ENCODE data around the gene MYO16.
"Not testable (repeated sequence)": the region's sequence is repeated elsewhere in the genome, so short reads cannot be mapped to it uniquely, and the experiment has no call there.

MYO16 gene

DNA sequence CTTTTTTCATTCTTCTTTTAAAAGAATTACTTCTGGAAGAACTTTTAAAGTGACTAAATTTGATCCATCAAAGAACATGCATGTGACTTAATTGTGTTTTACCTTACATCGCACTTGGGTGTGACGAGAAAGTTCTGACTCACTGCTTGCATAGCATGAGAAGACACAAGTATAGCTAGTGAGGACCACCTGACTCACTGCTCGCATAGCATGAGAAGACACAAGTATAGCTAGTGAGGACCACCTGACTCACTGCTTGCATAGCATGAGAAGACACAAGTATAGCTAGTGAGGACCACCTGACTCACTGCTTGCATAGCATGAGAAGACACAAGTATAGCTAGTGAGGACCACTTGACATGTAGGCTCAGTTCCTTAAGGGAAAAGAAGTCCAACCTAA lies 362.0 kb downstream of the MYO16 start:
- DNase-seq, result not testable (repeated sequence)

DNA sequence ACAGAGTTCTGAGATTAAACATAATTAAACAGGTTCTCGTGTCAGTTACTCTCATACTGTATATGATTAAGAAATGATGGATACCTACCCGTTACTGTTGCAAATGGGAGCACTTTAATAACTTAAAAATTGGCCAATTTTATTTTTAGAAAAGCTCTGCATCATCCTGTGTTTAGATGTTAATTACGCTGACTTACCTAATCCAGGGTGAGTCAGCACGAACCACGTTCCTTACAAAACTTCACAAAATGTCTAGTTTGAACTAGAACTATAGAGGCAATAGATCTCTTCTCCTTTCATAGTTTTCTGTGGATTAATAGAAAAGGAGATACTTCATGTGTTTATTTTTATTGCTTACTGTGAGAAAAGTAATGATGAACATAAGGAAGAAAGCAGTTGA lies 363.9 kb downstream of the MYO16 start:
- peak; percentile 63 for DNase-seq

GRCh38 chr13:108996430-108996829 lies 367.0 kb downstream of the MYO16 start:
- no peak for DNase-seq

GRCh38 chr13:109000207-109000606 lies 370.8 kb downstream of the MYO16 start:
- DNase-seq, result no peak

DNA sequence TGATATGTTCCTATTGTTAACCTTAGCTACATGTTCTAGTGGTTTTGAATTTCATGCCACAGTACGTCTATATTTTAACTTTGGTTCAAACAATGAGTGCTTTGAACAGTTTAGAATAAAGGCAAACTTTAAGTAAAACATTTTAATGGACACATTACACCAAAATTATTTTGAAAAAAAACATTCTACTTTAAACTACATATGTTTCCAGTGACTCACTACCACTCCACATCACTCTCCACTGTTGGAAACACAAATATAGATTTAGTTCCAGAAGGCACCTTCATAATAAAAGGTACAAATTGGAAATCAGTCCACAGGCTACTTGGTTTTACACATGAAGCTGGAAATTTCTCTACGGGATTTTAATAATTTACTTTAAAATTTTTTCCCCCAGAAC lies 373.5 kb downstream of the MYO16 start:
- no peak for DNase-seq

GRCh38 chr13:109007946-109008345 lies 378.5 kb downstream of the MYO16 start:
- no peak for DNase-seq

GRCh38 chr13:109009756-109010155 lies 380.3 kb downstream of the MYO16 start:
- DNase-seq, result no peak

DNA sequence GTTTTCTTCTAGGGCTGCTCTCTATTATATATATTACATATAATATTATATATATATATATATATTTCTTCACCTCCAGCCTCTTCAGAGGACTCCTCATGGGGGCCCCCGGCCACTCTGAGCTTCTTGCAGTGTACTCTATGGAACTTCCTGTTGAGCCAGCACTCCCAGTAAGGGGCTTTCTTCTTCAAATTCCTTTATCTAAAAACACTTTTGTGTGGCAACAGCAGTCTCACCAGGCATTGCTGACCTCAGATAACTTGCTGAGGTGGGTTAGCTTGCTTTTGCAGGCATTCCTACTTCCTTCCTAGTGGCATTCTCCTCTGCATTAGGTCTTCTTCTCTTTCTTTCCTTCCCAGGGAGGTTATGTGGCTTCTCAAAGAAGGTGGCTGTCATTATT lies 381.5 kb downstream of the MYO16 start:
- DNase-seq, result no peak

GRCh38 chr13:109012115-109012514 lies 382.7 kb downstream of the MYO16 start:
- no peak for DNase-seq

DNA sequence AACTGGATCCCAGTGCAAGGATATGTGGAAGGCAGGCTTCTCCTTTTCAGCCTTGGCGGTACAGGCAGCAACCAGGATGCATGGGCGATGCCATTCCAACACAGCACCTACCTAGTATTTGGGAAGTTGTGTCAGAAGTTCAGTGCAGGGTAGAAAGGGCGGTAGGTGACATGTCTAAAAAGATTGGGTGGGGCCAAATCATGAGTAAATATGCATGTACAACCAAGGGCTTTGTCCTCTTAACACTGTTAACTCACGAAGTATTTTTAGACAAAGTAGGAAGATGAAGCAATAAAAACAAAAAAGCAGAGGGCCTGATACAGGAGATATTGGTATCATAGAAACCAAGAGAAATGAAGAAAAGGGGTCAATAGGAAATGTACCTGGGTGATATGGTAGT lies 392.1 kb downstream of the MYO16 start:
- DNase-seq, result no peak

- DNase-seq, result no peak
Observed at GRCh38 chr13:109024611-109025010, 395.2 kb downstream of the MYO16 start.

DNA sequence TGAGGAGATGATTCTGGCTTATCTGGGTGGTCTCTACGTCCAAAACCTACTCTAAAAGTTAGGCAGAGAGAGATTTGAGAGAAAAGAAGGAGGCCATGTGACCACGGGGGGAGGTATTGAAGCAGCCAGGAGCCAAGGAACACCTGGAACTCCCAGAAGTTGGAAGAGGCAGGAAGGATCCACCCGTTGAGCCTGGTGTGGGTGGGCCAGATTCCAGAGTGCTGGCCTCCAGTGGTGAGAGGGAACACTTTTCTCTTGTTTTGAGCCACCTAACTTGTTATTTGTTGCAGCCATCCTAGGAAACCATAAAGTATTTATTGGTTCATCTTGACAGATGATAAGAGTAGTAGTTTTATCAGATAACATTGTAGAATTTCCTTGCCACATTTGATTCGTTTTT lies 396.9 kb downstream of the MYO16 start:
- DNase-seq, result no peak

GRCh38 chr13:109028624-109029023 lies 399.2 kb downstream of the MYO16 start:
- no peak for DNase-seq

GRCh38 chr13:109033090-109033489 lies 403.7 kb downstream of the MYO16 start:
- no peak for DNase-seq

DNA sequence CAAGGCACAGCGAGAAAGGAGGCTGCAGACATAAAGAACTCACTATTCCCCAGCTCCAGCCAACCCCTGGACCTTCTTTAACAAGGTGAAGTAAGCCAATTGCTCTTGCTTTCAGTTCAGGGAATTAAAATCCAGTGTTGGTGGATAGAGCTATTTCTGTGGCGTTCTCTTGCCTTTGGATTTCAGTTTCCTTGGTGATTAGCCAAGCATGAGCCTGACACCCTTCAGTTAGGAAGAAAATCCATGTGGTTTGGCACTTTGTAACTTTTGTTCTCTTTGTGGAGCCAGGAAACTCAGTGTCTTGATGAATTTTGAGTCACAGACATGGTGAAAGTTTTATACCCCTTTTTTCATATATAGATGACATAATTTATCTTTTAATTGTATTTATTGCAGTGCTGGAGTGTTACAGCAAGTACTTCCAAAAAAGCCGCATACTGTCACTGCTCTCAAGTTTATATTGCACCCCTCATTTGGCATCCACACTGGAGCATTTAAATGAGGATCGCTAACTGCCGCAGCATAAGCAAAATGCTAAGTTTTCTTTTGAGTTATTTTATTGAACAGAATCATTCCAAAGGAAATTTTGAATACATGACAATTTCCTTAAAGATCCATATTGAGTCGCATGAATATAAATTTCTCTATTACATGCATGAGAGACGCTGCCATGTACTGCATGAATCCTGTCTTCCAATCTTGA lies 406.8 kb downstream of the MYO16 start:
- DNase-seq, result no peak

- DNase-seq, result no peak
Observed at GRCh38 chr13:109043636-109044035, 414.2 kb downstream of the MYO16 start.

GRCh38 chr13:109055850-109056249 lies 426.4 kb downstream of the MYO16 start:
- no peak for DNase-seq

- DNase-seq, result no peak
Observed at GRCh38 chr13:109058087-109058486, 428.7 kb downstream of the MYO16 start.

DNA sequence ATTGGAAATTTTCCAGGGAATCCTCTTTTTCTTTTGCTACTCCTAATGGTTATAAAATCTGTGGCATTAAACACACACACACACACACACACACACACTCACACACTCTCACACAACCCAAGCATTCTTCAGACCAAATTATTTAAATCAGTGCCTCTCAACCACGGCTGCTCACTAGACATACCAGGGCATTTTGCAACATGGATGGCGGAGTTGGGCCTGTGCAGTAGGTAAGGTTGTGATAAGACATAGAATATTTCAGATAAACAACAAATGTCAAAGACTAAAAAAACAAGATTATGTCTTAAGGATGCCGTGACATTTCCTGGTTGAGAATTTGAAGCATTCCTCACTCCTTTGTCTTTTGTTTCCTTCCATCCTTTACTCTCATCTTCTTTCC lies 443.1 kb downstream of the MYO16 start:
- no peak for DNase-seq

DNA sequence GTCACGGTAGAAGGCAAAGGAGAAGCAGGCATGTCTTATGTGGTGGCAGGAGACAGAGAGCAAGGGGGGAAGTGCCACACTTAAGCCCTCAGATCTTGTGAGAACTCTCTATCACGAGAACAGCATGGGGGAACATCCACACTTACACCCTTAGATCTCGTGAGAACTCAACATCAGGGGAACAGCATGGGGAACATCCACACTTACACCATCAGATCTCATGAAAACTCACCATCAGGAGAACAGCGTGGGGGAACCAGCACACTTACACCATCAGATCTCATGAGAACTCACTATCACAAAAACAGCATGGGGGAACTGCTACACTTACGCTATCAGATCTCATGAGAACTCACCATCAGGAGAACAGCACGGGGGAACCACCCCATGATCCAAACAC lies 445.0 kb downstream of the MYO16 start:
- no peak for DNase-seq

- no peak for DNase-seq
Observed at GRCh38 chr13:109074853-109075252, 445.4 kb downstream of the MYO16 start.

GRCh38 chr13:109087916-109088623 lies 458.7 kb downstream of the MYO16 start:
- no peak for DNase-seq

- no peak for DNase-seq
Observed at GRCh38 chr13:109088624-109088917, 459.2 kb downstream of the MYO16 start.

DNA sequence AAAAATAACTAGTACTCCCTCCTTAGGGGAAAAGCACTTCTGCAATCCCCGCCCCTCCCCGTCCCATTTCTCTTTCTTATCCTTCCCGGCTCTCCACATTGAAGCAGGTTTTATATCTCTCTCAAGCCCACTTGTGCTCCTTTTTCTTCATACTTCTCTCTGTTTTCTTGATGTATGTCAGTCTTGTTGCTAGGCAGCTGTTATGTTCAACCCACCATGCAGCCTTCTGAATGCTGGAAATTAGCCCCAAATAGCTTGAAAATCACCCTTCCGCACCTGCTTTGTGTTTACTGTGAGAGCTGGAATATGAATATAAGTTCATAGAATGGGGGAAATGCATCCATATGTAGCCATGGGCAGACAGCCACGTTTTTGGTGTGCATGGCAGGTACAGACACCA lies 461.4 kb downstream of the MYO16 start:
- no peak for DNase-seq

DNA sequence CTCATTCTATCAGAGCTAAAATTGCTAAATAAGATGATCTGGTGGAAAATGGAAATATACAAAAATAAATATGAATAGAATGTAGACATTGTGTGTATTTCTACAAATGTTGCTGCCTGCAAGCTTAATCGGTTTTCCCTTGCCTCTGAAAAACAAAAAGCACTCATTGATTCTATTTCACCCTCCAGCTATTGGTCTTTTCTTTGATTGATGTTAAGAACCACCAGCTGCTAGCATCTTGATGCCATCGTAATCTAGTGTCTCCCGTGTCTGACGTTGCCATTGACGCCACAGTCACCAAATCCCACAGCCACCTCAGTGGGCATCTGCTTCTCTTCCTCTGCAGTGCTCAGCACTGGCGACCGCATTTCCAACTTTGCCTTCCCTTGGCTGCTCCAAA lies 461.8 kb downstream of the MYO16 start:
- no peak for DNase-seq
